Cardiac septum (tissue), 1 donor: Measurements from ENCODE around the gene PTK6. TPM values are rescaled to one million over a fixed set of nuclear protein-coding genes. Genes with fewer than 3 reads are reported as not detected.
"Not testable (repeated sequence)": the region's sequence is repeated elsewhere in the genome, so short reads cannot be mapped to it uniquely, and the experiment has no call there.

Experiments
- DNase-seq: peaks from one replicate; pipeline ENCODE4 v3.0.0-alpha.2; 2020; ENCODE audit warnings: low spot score
- intact Hi-C: fragments of 100-400 bp; cut with DNase I; formaldehyde crosslinking; loops from one replicate; pipeline ENCODE4 v1.14.0; 2022
- total RNA-seq: library from RNA; stranded (reverse); fragmentation: NEBNext Ultra II Directional; extraction: Animal tissue kit (Norgen Biotek cat#: 25700); gene quantifications from one replicate; pipeline ENCODE4 v1.2.1, GENCODE V29; 2021
- donor health status: DM: no; HTN: no; CAD: no.

PTK6 gene
- total RNA-seq, 1 donor from 2014 or later: not detected

DNA sequence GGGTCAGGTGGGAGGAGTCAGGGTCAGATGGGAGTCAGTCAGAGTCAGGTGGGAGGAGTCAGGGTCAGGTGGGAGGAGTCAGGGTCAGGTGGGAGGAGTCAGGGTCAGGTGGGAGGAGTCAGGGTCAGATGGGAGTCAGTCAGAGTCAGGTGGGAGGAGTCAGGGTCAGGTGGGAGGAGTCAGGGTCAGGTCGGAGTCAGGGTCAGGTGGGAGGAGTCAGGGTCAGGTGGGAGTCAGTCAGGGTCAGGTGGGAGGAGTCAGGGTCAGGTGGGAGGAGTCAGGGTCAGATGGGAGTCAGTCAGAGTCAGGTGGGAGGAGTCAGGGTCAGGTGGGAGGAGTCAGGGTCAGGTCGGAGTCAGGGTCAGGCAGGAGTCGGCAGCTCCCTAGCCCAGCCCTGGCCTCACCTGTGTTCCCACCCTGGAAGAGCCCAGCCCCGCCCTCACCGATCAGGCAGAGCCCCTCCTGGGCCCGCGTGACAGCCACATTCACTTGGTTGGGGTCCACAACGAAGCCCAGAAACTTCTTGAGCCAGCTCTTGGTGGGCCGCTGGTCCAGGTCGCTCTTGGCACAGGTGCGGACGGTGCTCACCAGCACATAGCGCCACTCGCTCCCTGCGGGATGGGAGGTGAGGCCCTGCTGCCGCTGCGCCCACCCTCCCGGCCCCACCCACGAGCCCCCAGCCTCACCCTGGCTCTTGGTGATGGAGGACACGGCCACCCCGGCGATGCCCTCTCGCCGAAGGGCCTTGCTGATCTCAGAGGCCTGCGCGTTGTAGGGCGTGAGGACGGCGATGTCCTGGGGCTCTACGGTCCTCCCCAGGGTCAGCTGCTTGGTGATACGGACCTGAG, 22.5 kb upstream of the PTK6 start:
- DNase-seq, intact Hi-C loops: not testable (repeated sequence)

DNA sequence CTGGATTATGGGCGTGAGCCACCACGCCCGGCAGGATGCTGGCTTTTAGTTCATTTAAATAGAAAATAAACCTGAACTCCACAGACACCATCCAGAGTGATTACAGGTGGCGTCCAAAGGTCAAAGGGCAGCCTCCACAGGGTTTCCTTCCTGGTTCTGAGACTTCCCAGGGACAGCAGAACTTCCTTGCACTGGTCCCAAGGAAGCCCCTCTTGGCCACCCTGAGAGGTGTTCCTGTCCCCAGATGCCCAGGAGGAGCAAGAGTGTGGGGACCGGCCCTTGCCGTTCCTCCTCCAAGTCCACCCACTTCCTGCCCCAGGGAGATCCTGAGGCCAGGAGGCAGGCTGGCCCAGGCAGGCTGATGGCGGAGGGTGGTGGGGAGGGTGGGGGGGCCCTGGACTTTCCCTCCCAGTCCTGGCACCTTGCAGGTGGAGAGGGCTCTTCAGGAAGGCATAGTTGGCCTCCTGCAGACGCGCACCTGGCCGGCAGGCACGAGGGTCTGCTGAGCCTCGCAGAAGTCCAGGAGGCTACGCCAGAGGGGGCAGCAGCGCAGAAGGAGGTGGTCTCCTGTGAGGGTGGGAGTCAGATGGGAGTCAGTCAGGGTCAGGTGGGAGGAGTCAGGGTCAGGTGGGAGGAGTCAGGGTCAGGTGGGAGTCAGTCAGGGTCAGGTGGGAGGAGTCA, 21.8 kb upstream of the PTK6 start:
- intact Hi-C loops: no loop called here
- no peak for DNase-seq

DNA sequence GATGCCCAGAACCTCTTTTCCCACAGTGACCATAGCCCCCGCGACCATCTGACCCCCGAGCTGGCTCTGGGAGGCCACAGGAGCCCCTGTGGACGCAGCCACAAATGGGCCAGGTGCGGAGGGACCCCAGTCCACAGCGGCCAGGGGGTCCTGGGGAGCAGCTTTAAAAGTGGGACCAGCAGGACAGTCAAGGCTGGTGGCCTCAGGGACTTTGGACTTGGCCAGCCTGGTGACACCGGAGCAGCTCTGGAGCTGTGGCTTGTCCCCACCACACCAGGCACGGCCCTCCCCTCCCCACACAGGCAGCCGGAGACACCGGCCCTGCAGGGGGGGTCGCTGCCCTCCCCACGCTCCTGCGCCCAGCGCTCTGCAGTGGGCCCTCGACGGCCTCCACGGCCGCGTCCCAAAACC, 20.3 kb upstream of the PTK6 start:
- no peak for DNase-seq
- intact Hi-C loops: no loop called here

DNA sequence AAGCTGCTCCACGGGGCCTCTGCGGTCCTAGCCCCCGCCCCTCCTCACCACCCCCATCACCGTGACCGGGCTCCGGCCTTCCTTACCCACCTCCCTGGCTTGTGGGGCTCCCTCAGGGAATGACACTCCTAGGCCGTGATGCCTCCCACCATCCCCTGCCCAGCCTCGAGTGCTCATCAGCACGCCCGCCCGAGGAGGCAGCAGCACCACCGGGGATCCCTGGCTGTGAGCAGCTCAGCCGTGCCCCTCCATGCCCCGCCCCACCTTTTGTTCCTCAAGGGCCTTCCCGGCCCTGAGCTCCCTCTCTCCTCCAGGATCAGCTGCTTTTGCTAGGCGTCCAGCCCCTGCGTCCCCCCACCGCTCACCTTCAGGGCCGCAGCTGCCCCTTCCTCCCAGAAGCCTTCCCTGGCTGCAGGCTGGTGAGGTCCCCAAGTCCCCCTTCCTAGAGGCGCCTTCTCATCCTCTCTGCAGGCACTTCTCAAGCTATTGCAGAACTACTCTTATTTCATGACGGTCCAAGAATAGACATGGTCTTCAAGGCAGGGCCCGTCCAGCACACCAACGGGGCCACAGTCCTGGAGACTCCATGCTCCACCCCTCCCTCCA, 19.8 kb upstream of the PTK6 start:
- intact Hi-C loops: no loop called here

DNA sequence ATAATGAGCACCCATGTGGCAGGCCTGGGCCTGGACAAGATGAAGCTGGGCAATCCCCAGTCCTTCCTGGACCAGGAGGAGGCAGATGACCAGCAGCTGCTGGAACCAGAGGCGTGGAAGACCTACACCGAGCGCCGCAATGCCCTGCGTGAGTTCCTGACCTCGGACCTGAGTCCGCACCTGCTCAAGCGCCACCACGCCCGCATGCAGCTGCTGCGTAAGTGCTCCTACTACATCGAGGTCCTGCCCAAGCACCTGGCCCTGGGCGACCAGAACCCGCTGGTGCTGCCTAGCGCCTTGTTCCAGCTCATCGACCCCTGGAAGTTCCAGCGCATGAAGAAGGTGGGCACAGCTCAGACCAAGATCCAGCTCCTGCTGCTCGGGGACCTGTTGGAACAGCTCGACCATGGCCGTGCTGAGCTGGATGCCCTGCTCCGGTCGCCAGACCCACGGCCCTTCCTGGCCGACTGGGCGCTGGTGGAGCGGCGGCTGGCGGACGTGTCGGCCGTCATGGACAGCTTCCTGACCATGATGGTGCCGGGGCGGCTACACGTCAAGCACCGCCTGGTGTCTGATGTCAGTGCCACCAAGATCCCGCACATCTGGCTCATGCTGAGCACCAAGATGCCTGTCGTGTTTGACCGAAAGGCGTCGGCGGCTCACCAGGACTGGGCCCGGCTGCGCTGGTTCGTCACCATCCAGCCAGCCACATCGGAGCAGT, 18.6 kb upstream of the PTK6 start:
- intact Hi-C loops: no loop called here
- DNase-seq: no peak

More for the DNA sequence above, 19.8 kb upstream of the PTK6 start:
- no peak for DNase-seq

DNA sequence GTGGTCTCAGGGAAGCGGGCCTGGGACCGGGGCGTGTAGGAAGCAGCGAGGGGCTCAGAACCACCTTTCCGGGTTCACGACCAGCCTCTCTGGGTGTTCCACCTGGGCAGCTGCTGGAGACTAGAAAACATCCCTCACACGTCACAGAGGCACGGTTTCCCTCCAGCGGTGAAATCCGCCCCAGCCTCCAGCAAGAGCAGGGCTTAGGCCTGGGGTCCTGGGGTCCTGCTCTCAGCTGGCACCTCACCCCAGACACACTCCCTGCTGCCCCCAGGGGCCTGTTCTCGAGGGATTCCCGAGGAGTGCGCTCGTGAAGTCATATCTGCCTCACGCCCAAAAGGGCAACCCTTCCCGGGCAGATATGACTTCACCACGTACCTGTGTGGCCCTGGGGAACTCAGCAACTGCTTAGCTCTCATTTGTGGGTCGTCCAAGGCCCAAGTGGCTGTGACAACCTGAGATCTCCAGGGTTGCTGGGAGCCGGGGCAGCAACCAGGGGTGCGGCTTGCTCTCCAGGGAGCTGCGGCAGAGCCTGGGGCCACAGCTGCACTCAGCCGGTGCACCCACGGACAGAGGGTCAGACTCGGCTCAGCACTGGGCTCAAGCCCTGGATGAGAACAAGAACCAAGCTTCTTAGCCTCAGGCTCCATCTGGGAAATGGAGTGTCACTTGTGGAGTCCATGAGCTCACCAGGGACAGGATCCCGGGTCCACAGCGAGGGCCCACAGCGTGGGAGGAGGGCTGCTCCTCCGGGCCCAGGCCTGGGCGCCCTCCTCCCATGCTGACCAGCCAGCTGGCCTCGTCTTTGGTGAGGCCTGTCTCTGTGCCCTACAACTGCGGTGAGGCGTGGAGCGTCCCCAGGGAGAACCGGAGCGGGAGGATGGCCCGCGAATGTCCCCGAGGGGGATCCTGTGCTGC, 17.4 kb upstream of the PTK6 start:
- DNase-seq: no peak
- intact Hi-C loops: no loop called here

DNA sequence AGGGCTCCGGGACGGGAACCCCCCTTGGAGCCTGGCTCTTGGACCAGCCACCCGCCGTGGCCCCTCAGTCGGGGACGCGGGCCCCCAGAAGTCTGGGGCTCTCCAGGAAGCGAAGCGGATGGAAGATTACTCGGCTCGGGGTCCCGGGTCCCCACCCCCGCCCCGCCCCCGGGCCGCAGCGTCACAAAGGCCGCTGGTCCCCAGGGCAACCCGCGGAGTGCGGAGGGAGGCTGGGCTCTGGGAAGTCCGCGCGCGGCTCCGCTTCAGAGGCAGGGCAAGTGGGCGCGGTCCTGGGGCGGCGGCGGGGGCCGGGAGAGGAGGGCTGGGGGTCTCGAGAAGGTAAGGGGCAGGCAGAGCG, 16.7 kb upstream of the PTK6 start, which contains the start of gene FNDC11:
Gene FNDC11, plus strand, starts transcription at position 227 of the 358 bp plus-strand sequence. CDS start 1,505 bp downstream, outside the sequence.
- intact Hi-C loops: no loop called here

DNA sequence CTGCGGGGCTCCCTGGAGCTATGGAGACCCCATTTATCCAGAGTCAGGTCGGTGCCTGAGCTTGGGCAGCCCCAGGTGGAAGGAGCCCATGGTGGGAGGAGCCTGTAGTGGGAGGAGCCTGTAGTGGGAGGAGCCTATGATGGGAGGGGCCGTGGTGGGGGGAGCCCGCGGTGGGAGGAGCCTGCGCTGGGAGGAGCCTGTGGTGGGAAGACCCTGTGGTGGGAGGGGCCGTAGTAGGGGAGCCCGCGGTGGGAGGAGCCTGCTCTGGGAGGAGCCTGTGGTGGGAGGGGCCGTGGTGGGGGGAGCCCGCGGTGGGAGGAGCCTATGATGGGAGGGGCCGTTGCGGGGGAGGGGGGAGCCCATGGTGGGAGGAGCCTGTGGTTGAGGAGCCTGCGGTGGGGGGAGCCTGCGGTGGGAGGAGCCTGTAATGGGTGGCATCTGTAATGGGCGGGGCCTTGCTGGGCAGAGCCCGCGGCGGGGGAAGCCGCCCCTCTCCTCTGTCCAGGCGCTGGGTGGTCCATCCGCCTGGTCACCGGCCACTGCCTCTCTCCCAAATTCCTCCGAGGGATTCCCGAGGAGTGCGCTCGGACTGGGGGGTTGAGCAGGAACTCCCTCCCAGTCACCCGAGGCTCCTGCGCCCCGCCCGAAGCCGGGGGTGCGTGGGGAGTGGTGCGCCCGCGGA, 16.2 kb upstream of the PTK6 start:
- peak; percentile 89 for DNase-seq
- intact Hi-C loops: no loop called here

More for the DNA sequence above, 16.7 kb upstream of the PTK6 start, which contains the start of gene FNDC11:
- DNase-seq: no peak

DNA sequence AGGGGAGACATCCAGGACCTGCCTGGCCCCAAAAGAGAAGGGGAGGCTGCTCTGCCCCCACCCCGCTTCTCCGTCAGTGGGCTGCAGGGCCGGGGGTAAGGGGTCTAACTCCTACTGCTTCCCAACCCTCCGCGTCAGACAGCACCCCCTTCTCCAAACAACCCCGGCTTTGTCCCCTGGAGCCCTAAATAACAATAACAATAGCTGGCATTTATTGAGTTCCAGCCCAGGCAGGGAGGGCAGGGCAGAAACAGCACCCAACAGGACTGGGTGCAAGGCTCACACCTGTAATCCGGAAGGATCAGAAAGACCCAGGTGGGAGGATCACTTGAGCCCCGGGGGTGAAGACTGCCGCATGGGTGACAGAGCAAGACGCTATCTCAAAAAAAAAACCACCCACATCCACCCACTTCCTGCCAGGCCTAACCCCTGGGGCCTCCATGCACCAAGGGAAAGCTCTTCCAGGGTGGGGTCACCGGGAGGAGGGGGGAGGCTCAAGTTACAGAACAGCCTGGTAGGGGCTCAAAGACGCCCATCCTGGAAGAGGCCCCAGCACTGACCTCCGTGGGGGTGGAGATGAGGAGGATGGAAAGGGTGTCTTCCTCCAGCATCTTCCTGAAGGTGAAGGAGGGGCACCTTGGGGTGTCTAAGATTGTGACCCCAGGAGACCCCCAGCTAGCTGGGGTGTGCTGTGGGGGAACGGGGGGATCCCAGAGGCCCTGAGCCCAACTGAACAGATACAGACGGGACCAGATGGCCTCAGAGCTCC, 15.5 kb upstream of the PTK6 start:
- intact Hi-C loops: no loop called here
- DNase-seq: no peak

DNA sequence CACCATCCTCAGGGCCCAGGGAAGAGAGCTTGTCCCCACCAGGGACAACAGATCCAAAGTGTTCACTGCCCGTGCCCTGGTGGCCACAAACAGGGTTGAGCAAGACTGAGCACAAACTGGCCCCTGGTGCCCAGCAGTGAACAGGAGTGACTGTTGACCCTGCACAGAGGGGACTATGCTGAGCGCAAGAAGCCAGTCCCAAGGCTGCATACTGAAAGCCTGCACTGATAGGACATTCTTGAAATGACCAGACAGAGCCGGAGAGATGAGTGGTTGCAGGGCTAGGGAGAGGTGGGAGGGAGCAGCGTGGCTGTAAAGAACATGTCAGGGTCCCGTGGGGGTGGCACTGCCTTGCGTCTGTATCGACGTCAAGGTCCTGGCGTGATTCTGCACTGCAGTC, 13.9 kb upstream of the PTK6 start:
- intact Hi-C loops: no loop called here
- no peak for DNase-seq

DNA sequence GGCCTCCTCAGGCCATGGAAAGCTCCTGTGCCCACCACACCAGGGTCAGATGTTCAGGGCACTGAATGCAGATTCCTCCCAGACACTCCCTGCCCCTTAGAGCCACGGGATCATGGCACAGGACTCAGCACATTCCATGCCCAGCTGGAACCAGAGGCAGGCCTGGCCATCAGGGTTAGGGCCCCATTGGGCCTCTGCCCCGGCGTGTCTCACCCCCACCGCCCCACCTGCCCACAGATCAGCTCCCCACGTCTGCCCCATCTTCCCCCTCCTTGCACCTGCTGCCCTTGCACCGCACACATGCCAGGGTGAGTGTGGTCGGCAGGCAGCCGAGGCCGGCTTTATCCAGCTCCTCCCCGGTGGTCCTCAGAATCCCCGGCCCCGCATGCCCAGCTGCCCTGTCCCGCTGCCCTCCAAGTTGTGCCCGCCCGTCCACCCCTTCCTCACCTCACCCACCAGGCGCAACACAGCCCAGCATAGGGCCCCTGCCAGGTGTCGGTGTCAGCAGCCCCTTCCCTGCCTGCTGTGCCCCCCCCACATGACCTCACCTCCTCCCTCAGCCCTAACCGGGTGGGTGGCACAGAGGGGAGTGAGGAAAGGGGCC, 12.6 kb upstream of the PTK6 start:
- intact Hi-C loops: no loop called here
- no peak for DNase-seq

DNA sequence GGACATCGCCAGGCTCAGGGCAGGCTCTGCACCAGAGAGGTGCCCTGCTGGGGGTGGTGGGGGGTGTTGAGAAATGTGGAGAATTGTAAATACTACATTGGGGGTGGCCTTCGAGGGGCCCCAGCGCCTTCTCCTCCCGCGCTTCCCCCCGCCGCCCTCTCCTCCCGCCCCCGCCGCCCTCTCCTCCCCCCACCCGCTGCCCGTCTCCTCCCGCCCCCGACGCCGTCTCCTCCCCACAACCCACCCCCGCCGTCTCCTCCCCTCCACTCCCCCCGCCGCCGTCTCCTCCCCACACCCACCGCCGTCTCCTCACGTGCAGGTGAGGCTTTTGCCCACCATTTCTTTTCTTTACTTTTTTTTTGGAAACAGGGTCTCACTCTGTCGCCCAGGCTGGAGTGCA, 11.8 kb upstream of the PTK6 start:
- intact Hi-C loops: no loop called here
- no peak for DNase-seq

DNA sequence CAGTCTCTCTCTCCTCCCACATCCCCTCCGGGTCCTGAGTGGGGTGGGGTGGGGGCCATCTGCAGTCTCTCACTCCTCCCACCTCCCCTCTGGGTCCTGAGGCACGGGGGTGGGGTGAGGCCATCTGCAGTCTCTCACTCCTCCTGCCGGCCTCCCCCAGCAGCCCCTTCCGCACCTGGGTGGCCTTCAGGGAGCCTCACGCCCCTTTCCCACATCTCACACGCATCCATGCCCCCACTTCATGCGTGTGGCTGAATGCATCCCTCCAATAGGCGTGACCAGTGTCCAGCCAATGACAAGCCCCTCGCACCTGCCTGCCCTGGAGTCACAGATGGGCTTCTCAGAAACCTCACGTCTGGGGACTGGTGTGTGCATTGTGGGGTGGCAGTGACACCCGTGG, 11.4 kb upstream of the PTK6 start:
- DNase-seq: no peak
- intact Hi-C loops: no loop called here

DNA sequence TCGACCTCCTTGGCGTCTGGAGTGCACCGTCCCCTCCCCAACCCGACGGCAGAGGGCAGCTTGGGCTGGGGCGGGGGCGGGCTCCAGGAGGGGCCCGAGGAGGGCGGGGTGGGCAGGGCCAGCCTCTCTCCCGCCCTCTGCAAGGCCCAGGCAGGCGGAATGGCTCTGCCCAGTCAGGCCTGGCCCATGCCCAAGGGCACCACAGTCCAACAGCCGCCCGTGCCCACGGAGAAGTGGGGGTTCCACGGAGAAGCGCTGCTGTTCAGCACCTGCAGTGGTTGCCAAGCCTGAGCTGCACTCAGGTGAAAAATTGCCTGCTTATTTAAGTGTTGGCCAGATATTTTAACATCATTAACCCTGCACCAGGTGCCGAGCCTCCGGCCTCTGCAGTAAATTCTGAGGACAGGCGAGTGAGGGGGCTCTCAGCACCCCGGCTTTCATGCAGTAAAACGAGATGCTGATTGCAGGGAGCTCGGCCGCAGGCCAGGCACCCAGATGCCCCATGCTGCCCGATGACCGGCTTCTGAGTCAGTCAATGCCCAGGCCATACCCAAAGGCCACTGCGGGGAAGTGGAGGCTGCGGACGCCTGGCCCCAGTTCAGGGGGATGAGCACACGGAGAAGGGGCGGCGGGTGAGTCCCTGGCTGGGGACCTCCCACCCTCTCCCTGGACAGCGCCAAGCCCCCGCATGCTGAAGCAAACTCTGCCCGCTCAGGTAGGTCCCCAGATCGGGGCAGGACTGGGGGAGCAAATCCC, 10.7 kb upstream of the PTK6 start, which contains the start of gene SRMS:
Gene SRMS, minus strand, starts transcription at position 25 of the 756 bp plus-strand sequence. CDS start 286 bp downstream, outside the sequence.
- DNase-seq: no peak
- intact Hi-C loops: no loop called here

DNA sequence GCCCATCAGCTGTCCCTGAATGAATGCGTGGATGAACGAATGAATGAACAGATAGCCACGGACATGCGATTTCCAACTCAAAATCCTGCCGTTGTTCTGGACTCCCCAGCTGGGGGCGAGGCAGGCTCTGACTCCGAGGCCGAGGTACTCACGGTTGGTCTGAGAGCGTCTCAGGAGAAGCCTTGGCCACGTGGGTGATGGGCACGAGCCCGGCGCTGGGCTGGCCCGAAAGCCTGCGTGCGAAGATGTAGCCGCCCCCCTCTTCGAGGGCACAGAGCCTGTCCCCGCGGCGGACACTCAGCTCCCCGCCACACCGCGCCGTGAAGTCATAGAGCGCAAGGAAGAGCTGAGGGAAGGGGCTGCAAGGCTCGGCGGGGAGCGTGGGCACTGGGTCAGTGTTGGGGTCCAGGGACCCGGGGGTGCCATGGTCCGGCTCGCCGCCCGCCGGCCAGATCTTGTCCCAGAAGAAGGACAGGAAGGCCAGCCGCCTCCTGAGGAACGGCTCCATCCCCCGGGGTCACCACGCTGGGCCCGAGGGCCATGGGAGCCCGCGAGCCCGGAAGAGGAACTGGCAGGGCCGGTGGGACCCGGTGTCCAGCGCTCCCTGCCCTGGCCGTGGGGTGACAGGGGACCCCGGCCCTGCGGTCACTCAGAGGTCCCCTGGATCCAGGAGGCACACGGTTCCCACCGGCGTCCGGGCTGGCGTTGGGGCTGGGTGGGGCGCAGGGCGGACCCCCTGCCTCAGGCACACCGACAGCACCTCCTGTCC, 10.0 kb upstream of the PTK6 start:
- intact Hi-C loops: no loop called here

More for the DNA sequence above, 10.0 kb upstream of the PTK6 start:
- DNase-seq: no peak
